ENCODE measurements around the gene MAST4.

MAST4 gene

GRCh38 chr5:66987126-66987525 is 390.9 kb downstream of the MAST4 start:
- H3K27ac Mint-ChIP-seq, result no peak overlapping the region

GRCh38 chr5:66987540-66987939 is 391.3 kb downstream of the MAST4 start:
- TF ChIP-seq, protein P1, sequence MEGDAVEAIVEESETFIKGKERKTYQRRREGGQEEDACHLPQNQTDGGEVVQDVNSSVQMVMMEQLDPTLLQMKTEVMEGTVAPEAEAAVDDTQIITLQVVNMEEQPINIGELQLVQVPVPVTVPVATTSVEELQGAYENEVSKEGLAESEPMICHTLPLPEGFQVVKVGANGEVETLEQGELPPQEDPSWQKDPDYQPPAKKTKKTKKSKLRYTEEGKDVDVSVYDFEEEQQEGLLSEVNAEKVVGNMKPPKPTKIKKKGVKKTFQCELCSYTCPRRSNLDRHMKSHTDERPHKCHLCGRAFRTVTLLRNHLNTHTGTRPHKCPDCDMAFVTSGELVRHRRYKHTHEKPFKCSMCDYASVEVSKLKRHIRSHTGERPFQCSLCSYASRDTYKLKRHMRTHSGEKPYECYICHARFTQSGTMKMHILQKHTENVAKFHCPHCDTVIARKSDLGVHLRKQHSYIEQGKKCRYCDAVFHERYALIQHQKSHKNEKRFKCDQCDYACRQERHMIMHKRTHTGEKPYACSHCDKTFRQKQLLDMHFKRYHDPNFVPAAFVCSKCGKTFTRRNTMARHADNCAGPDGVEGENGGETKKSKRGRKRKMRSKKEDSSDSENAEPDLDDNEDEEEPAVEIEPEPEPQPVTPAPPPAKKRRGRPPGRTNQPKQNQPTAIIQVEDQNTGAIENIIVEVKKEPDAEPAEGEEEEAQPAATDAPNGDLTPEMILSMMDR (IDR thresholded peaks at IDR 0.05; ENCODE audit: unreplicated experiment in 3 of 3), result no peak
- Mint-ChIP-seq H3K4me1 (peaks cover 5% of the 10 kb centered on the region), H3K27me3 (ENCODE audit: low read depth) (no peaks in the 10 kb centered on the region), H3K4me3 (no peak overlapping the region), H3K9me3 (no peaks in the 10 kb centered on the region), H3K27ac (no peak overlapping the region), H3K36me3 (ENCODE audit: low read depth) (no peaks in the 10 kb centered on the region)

More at GRCh38 chr5:66987126-66987525, 390.9 kb downstream of the MAST4 start:
- H3K27me3 Mint-ChIP-seq (ENCODE audit: low read depth), result no peaks in the 10 kb centered on the region
- H3K4me3 Mint-ChIP-seq, result no peak overlapping the region
- peaks cover 5% of the 10 kb centered on the region for H3K4me1 Mint-ChIP-seq
- H3K9me3 Mint-ChIP-seq, result no peaks in the 10 kb centered on the region
- TF ChIP-seq, protein P1 (IDR thresholded peaks at IDR 0.05; ENCODE audit: unreplicated experiment in 3 of 3), result no peak
- H3K36me3 Mint-ChIP-seq (ENCODE audit: low read depth), result no peaks in the 10 kb centered on the region

DNA sequence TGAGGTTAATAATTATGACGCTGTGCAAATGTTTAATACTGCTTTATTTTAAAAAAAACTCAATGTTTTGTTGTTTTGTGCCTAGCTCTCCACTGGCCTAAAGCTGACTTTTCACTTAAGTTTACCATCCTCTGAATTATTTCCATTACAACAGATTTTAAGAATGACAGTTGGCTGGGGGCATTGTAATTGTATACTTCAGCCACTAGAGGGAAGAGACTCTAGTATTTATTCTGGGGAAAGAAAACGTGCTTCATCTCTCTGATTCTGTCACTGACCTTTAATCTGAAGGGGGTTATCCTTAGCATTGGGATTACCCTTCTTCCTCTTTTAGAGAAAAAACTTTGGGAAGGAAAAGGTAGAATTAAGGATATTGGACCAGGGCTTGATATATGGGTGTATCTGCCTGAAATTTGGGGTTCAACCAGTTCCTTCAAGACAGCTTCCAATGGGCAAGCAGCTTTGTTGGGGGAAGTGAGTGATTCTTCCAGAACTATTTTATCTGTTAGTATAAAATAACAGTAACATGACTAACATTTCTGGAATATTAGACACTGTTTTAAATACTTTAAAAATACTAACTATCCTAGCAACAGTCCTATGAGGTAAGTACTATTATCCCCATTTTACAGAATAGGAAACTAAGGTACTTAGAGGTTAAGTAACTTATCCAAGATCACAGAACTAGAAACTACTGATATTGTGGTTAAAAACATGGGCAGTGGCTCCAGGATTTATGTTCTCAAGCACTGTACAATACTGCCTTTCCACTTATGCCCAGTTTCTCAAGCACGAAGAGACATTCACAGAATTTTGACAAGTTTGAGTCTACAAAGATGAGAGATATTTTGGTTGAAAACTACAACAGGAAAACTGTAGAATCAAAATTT is 392.0 kb downstream of the MAST4 start:
- Mint-ChIP-seq H3K27me3 (ENCODE audit: low read depth) (no peaks in the 10 kb centered on the region), H3K9me3 (no peaks in the 10 kb centered on the region), H3K4me1 (peaks cover 5% of the 10 kb centered on the region), H3K36me3 (ENCODE audit: low read depth) (no peaks in the 10 kb centered on the region), H3K4me3 (no peak overlapping the region), H3K27ac (no peak overlapping the region)
- TF ChIP-seq, protein P1 (IDR thresholded peaks at IDR 0.05; ENCODE audit: unreplicated experiment in 3 of 3), result peak; percentile 75 to 86 (median 86)

GRCh38 chr5:66989286-66989685 is 393.1 kb downstream of the MAST4 start:
- H3K27me3 Mint-ChIP-seq (ENCODE audit: low read depth), result no peaks in the 10 kb centered on the region
- no peak overlapping the region for H3K4me3 Mint-ChIP-seq
- peaks cover 5% of the 10 kb centered on the region for H3K4me1 Mint-ChIP-seq
- TF ChIP-seq, protein P1 (IDR thresholded peaks at IDR 0.05; ENCODE audit: unreplicated experiment in 3 of 3), result no peak
- no peaks in the 10 kb centered on the region for H3K36me3 Mint-ChIP-seq (ENCODE audit: low read depth)
- peak overlapping the region in 1 of 3 experiments; percentile 53 for H3K27ac Mint-ChIP-seq
- H3K9me3 Mint-ChIP-seq, result no peaks in the 10 kb centered on the region

- Mint-ChIP-seq H3K9me3 (no peaks in the 10 kb centered on the region), H3K36me3 (ENCODE audit: low read depth) (no peaks in the 10 kb centered on the region), H3K4me1 (peaks cover 5% of the 10 kb centered on the region), H3K4me3 (no peak overlapping the region), H3K27ac (no peak overlapping the region), H3K27me3 (ENCODE audit: low read depth) (no peaks in the 10 kb centered on the region)
- TF ChIP-seq, protein P1 (IDR thresholded peaks at IDR 0.05; ENCODE audit: unreplicated experiment in 3 of 3), result no peak
These were observed 393.6 kb downstream of the MAST4 start for GRCh38 chr5:66989781-66990180.

DNA sequence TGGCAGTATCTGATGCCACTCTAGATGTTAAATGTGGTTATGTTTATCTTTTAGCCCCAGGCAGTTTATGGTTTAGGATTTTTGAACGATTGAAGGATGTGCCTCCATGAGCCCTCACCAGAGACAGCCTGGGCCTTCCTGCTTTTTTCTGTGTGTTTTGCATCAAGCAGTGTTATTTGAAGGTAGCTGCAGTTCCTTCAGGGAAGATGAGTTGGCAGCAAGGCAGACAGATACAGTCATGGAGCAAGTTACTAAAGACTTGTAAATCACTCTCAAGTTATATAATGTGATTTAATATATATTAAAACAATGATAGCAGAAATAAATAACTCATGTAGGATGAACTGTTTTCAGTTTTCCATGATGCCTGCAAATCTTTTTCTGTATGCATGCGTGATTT is 395.6 kb downstream of the MAST4 start:
- TF ChIP-seq, protein P1 (IDR thresholded peaks at IDR 0.05; ENCODE audit: unreplicated experiment in 3 of 3), result no peak
- H3K4me3 Mint-ChIP-seq, result no peak overlapping the region
- H3K4me1 Mint-ChIP-seq, result peaks cover 5% of the 10 kb centered on the region
- no peak overlapping the region for H3K27ac Mint-ChIP-seq
- H3K9me3 Mint-ChIP-seq, result no peaks in the 10 kb centered on the region
- no peaks in the 10 kb centered on the region for H3K36me3 Mint-ChIP-seq (ENCODE audit: low read depth)
- no peaks in the 10 kb centered on the region for H3K27me3 Mint-ChIP-seq (ENCODE audit: low read depth)

Data from nephron (organoid).